Testis (tissue), 3 donors: ENCODE results near the gene NAPEPLD. TPM values are rescaled to one million over a fixed set of nuclear protein-coding genes. Genes with fewer than 3 reads are reported as not detected.
"Not testable (repeated sequence)": the region's sequence is repeated elsewhere in the genome, so short reads cannot be mapped to it uniquely, and the experiment has no call there.

ENCODE experiments used
- DNase-seq: peaks from one replicate; pipeline ENCODE4 v3.0.0-alpha.2; 2019
- H3K27ac ChIP-seq, 2 donors: fragments of 200-600 bp; sonication (generic); one replicate each; pipeline ENCODE4 v1.5.1; 2019
- H3K27me3 ChIP-seq: fragments of 200-600 bp; sonication (generic); one replicate; pipeline ENCODE4 v1.5.1; 2019
- H3K36me3 ChIP-seq: fragments of 200-600 bp; sonication (generic); one replicate; pipeline ENCODE4 v1.5.1; 2017; ENCODE audit warnings: low read depth; ENCODE audit errors: missing control alignments
- H3K4me1 ChIP-seq: fragments of 200-600 bp; sonication (generic); one replicate; pipeline ENCODE4 v1.5.1; 2019
- H3K4me3 ChIP-seq, 2 donors: fragments of 200-600 bp; sonication (generic); one replicate each; pipeline ENCODE4 v1.5.1; 2017 to 2019
- H3K9me3 ChIP-seq: fragments of 200-600 bp; sonication (generic); one replicate; pipeline ENCODE4 v1.5.1; 2017
- POLR2A ChIP-seq: fragments of 450-650 bp; IDR thresholded peaks from one replicate; pipeline ENCODE4 v1.6.1; 2017; ENCODE audit warnings: antibody characterized with exemption, mild to moderate bottlenecking, moderate library complexity
- WGBS, 2 donors: methylation state at CpG; one replicate each; pipeline ENCODE4 v1.1.5; 2018; 5-methylcytosine and 5-hydroxymethylcytosine counted together
- intact Hi-C: fragments of 100-400 bp; cut with DNase I; formaldehyde crosslinking; loops from one replicate; pipeline ENCODE4 v1.15.1; 2023; ENCODE audit warnings: low total_unique reads
- polyA plus RNA-seq: library from polyadenylated mRNA; stranded (reverse); fragments of 350-450 nt; fragmentation: Illumina TruSeq; extraction: RNeasy Lipid Tissue Mini Kit (QIAGEN cat#74804); gene quantifications from one replicate; pipeline ENCODE4 v1.2.3, GENCODE V29; 2014; ENCODE audit warnings: low read depth, low replicate concordance; ENCODE audit not compliant: insufficient read depth
- total RNA-seq, 2 donors: library from RNA; depleted of rRNA; stranded (reverse); fragments of >200 nt; gene quantifications; one replicate each; pipeline ENCODE4 v1.2.3, GENCODE V29; 2016
- TF ChIP-seq, protein P1 (sequence below), 3 experiments: fragments of 450-650 bp in 2 of 3; fragments of 200-600 bp in 1 of 3; sonication (generic) in 1 of 3; IDR thresholded peaks; one replicate each; pipeline ENCODE4 v1.5.1; 2016 to 2019; ENCODE audit warnings: antibody characterized with exemption in 3 of 3, mild to moderate bottlenecking in 2 of 3, moderate library complexity in 1 of 3

The NAPEPLD gene
- total and polyA plus RNA-seq, 3 donors from 2014 or later = 32.3 to 53.1 (median 44.7) TPM

DNA sequence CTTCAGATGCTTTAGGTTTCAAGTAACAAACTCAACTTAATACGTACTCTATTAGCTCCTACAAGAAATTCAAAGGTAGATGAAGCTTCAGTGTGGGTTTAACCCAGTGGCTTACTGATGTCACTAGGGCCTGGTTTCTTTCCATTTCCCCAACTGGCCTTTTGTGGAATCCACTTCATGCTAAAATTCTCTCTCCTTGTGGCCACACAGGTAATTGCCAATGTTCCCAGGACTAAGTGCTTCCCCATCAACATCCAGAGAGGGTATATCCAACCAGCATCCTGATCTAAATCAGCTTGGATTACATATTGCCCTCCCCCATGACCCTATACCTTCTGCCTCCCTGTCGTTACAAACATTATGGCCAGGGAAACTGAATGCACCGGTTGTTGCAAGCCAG is 85.0 kb downstream of the NAPEPLD start:
- no peak for DNase-seq
- TF ChIP-seq POLR2A = no peak
- TF ChIP-seq, protein P1, sequence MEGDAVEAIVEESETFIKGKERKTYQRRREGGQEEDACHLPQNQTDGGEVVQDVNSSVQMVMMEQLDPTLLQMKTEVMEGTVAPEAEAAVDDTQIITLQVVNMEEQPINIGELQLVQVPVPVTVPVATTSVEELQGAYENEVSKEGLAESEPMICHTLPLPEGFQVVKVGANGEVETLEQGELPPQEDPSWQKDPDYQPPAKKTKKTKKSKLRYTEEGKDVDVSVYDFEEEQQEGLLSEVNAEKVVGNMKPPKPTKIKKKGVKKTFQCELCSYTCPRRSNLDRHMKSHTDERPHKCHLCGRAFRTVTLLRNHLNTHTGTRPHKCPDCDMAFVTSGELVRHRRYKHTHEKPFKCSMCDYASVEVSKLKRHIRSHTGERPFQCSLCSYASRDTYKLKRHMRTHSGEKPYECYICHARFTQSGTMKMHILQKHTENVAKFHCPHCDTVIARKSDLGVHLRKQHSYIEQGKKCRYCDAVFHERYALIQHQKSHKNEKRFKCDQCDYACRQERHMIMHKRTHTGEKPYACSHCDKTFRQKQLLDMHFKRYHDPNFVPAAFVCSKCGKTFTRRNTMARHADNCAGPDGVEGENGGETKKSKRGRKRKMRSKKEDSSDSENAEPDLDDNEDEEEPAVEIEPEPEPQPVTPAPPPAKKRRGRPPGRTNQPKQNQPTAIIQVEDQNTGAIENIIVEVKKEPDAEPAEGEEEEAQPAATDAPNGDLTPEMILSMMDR (IDR thresholded peaks at IDR 0.05) = peak in 1 of 3 experiments; percentile 2
- Histone ChIP-seq H3K4me1 (peaks cover 7% of the 10 kb centered on the region), H3K27me3 (no peaks in the 10 kb centered on the region), H3K9me3 (no peaks in the 10 kb centered on the region), H3K27ac (no peak overlapping the region), H3K36me3 (no peaks in the 10 kb centered on the region), H3K4me3 (no peak overlapping the region)
- 87 to 89% methylated on average over 3 of the region's 3 CpGs for WGBS, 2 donors
- intact Hi-C loops = no loop called here

DNA sequence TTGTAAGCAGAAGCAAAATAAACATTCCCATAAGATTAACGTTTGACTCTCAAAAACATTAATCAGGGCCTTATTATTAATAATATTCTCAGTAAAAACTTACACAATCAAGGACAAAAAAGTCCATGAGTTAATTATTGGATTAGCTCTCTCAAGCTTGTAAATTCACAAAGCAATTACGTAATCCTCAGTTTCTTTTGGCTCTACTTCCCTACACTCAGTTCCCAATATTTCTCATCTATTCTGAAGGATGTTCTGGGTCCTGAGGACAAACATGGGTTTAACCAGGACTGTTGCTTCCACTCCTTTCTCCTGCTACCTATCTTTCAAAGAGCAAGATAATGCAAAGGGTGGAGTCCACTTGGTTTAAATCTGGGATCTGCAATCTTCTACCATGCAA is 89.4 kb downstream of the NAPEPLD start:
- intact Hi-C loops = no loop called here
- TF ChIP-seq POLR2A = no peak
- TF ChIP-seq, protein P1 (IDR thresholded peaks at IDR 0.05) = no peak
- Histone ChIP-seq H3K27me3 (no peaks in the 10 kb centered on the region), H3K36me3 (no peaks in the 10 kb centered on the region), H3K4me3 (no peak overlapping the region), H3K4me1 (peaks cover 7% of the 10 kb centered on the region), H3K27ac (no peak overlapping the region), H3K9me3 (no peaks in the 10 kb centered on the region)
- no peak for DNase-seq
- WGBS, 2 donors = 58 to 65% methylated on average over 2 of the region's 2 CpGs

DNA sequence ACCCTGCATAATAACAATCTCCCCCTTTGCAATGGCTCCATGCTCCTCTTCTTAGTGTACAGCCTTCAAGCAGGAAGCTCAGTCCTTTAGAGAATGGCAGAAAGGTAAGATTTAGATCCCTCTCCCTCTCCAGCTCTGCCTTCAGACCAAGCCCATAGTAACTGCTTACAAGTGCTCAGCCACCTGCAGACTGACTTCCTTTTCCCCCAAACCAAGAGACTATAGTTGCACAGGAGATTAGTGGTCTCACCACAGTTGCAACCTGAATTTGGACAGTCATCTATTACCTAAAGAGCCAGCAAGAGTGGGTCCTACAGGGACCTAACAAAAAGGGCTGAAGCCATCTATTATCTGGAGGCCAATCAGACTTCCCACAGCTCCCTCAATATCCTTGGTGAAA is 90.8 kb downstream of the NAPEPLD start:
- Histone ChIP-seq H3K9me3 (no peaks in the 10 kb centered on the region), H3K4me3 (no peak overlapping the region), H3K36me3 (no peaks in the 10 kb centered on the region), H3K27me3 (no peaks in the 10 kb centered on the region), H3K27ac (no peak overlapping the region), H3K4me1 (peaks cover 7% of the 10 kb centered on the region)
- no peak for TF ChIP-seq POLR2A
- TF ChIP-seq, protein P1 (IDR thresholded peaks at IDR 0.05) = no peak
- intact Hi-C loops = no loop called here
- no peak for DNase-seq

DNA sequence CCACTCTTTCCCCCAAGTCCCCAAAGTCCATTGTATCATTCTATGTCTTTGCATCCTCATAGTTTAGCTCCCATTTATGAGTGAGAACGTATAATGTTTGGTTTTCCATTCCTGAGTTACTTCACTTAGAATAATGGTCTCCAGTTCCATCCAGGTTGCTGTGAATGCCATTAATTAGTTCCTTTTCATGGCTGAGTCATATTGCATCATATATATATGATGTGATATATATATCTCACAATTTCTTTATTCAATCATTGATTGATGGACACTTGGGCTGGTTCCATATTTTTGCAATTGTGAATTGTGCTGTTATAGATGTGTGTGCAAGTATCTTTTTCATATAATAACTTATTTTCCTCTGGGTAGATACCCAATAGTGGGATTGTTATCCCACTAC is 92.9 kb downstream of the NAPEPLD start:
- DNase-seq, H3K4me1 ChIP-seq, H3K4me3 ChIP-seq, H3K27ac ChIP-seq, H3K9me3 ChIP-seq, H3K27me3 ChIP-seq, H3K36me3 ChIP-seq, intact Hi-C loops: not testable (repeated sequence)
- WGBS, 2 donors = 88 to 97% methylated on average over 1 of the region's 1 CpG

DNA sequence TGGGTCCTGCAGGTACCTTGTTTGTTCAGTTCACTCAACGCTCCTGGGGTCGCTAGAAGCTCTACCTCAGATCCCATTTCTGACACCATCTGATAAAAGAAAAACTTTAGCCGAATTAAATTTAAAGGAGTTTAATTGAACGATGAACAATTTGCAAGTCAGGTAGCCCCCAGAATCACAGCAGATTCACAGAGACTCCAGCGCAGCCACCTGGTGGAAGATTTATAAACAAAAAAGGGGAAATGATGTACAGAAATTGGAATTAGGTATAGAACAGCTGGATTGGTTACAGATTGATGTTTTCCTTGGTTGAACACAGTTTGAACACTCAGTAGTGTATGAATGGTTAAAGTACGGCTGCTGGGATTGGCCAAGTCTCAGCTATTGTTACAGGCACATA is 97.4 kb downstream of the NAPEPLD start:
- no peak overlapping the region for H3K4me3 ChIP-seq
- WGBS, 2 donors = 87 to 89% methylated on average over 6 of the region's 6 CpGs
- H3K4me1 ChIP-seq = no peaks in the 10 kb centered on the region
- H3K27ac ChIP-seq = no peak overlapping the region
- DNase-seq = no peak
- no peaks in the 10 kb centered on the region for H3K27me3 ChIP-seq
- no peak for TF ChIP-seq POLR2A
- TF ChIP-seq, protein P1 (IDR thresholded peaks at IDR 0.05) = no peak
- no peaks in the 10 kb centered on the region for H3K9me3 ChIP-seq
- intact Hi-C loops = no loop called here
- no peaks in the 10 kb centered on the region for H3K36me3 ChIP-seq

Other genes starting within 250 kb of the NAPEPLD start
- gene LRRC17, start 236.1 kb downstream of the NAPEPLD start, total RNA-seq = 1 to 10 TPM; 5.8 to 9.7 TPM
- gene LRRC17, start 236.1 kb downstream of the NAPEPLD start, polyA plus RNA-seq = 8.2 TPM
- 10 to 100 TPM; 21.1 to 38.8 TPM for gene FBXL13, start 74.3 kb downstream of the NAPEPLD start, total RNA-seq
- gene FBXL13, start 74.3 kb downstream of the NAPEPLD start, polyA plus RNA-seq = 28.6 TPM
- 10 to 100 TPM; 61.7 to 64.4 TPM for gene ARMC10, start 74.0 kb downstream of the NAPEPLD start, total RNA-seq
- 31.2 TPM for gene ARMC10, start 74.0 kb downstream of the NAPEPLD start, polyA plus RNA-seq
- 10 to 100 TPM; 63.2 to 63.7 TPM for gene PMPCB, start 148.3 kb upstream of the NAPEPLD start, total RNA-seq
- gene PMPCB, start 148.3 kb upstream of the NAPEPLD start, polyA plus RNA-seq = 92.0 TPM
- gene DNAJC2, start 195.7 kb upstream of the NAPEPLD start, total RNA-seq = 10 to 100 TPM; 27.6 to 39.7 TPM
- gene DNAJC2, start 195.7 kb upstream of the NAPEPLD start, polyA plus RNA-seq = 21.2 TPM
- gene PSMC2, start 198.5 kb upstream of the NAPEPLD start, total RNA-seq = 10 to 100 TPM; 74.5 to 80.9 TPM
- gene PSMC2, start 198.5 kb upstream of the NAPEPLD start, polyA plus RNA-seq = 151 TPM